Measurements from ENCODE around the gene GABRD. TPM values are rescaled to one million over a fixed set of nuclear protein-coding genes. Genes with fewer than 3 reads are reported as not detected.

The GABRD gene
- polyA plus RNA-seq, 1 donor from 2014 or later, result not detected

DNA sequence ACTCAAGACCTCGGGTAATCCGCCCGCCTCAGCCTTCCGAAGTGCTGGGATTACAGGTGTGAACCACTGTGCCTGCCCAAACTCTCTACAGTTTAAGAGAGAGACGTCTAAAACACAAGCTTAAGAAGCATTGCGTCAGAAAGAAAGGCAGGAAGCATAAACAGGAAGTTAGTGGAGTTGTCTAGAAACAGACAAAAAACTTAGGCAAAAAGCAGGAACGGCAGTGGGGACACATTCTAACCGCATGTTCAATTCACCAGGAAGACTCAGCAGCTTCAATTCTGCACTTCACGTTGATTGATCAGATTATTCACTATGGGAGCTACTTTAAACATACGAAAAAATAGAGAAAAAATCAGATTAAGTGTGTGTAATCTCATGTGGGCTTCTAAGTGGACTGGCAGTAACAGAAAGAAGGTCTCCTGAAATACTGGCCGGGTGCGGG is 22.9 kb upstream of the GABRD start:
- H3K9me3 Mint-ChIP-seq, result no peaks in the 10 kb centered on the region
- H3K36me3 Mint-ChIP-seq, result no peaks in the 10 kb centered on the region
- peaks cover 0 to 4% (median 0%) of the 10 kb centered on the region in 3 donors for H3K4me1 Mint-ChIP-seq
- H3K4me3 Mint-ChIP-seq, result no peak overlapping the region
- peaks cover 11% of the 10 kb centered on the region for H3K27me3 Mint-ChIP-seq
- no peak overlapping the region for H3K27ac Mint-ChIP-seq

- Mint-ChIP-seq H3K4me3 (no peak overlapping the region), H3K27me3 (peaks cover 18% of the 10 kb centered on the region), H3K27ac (no peak overlapping the region), H3K4me1 (peaks cover 0 to 4% (median 0%) of the 10 kb centered on the region in 3 donors), H3K9me3 (no peaks in the 10 kb centered on the region), H3K36me3 (no peaks in the 10 kb centered on the region)
These were observed 21.6 kb upstream of the GABRD start for GRCh38 chr1:1997576-1997975.

GRCh38 chr1:2000432-2000831 is 18.7 kb upstream of the GABRD start:
- H3K4me1 Mint-ChIP-seq, result peaks cover 0 to 4% (median 1%) of the 10 kb centered on the region in 3 donors
- H3K9me3 Mint-ChIP-seq, result no peaks in the 10 kb centered on the region
- H3K27ac Mint-ChIP-seq, result no peak overlapping the region
- H3K4me3 Mint-ChIP-seq, result no peak overlapping the region
- peaks cover 36% of the 10 kb centered on the region for H3K27me3 Mint-ChIP-seq
- no peaks in the 10 kb centered on the region for H3K36me3 Mint-ChIP-seq

- Mint-ChIP-seq H3K27me3 (peaks cover 39% of the 10 kb centered on the region), H3K4me3 (no peak overlapping the region), H3K9me3 (no peaks in the 10 kb centered on the region), H3K36me3 (no peaks in the 10 kb centered on the region), H3K27ac (no peak overlapping the region), H3K4me1 (peaks cover 0 to 4% (median 1%) of the 10 kb centered on the region in 3 donors)
These were observed 18.3 kb upstream of the GABRD start for GRCh38 chr1:2000850-2001249.

DNA sequence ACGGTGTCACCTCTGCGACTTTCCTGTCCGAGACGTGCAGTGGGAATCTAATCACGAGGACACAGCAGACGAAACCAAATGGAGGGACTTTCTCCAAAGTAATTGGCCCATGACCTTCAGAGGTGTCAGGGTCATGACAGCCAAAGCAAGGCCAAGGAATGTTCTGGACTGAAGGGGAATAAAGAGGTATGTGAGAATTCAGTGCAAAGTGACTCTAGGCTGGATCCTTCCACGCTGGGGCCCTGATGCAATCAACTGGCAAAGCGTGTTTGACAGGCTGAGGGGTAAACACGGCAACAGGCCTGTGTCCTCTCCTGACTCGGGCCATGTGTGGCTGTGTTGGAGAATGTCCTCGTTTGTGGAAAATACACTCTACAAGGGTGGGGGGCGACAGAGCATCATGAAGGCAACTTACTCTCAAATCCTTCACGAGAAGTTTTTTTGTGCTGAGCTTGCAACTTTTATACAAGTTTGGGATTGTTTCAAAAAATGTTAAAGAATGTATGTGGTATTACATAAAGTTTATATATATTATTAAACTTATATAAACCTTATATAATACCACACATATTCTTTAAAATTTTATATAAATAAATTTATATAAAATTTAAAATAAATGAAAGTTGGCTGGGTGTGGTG is 17.3 kb upstream of the GABRD start:
- H3K27me3 Mint-ChIP-seq, result peaks cover 35% of the 10 kb centered on the region
- H3K4me3 Mint-ChIP-seq, result no peak overlapping the region
- H3K27ac Mint-ChIP-seq, result no peak overlapping the region
- H3K36me3 Mint-ChIP-seq, result no peaks in the 10 kb centered on the region
- peaks cover 0 to 1% (median 1%) of the 10 kb centered on the region in 3 donors for H3K4me1 Mint-ChIP-seq
- peaks cover 0 to 2% (median 0%) of the 10 kb centered on the region in 3 donors for H3K9me3 Mint-ChIP-seq

- no peaks in the 10 kb centered on the region for H3K36me3 Mint-ChIP-seq
- H3K4me1 Mint-ChIP-seq, result peaks cover 0 to 1% (median 1%) of the 10 kb centered on the region in 3 donors
- peaks cover 35% of the 10 kb centered on the region for H3K27me3 Mint-ChIP-seq
- peaks cover 0 to 2% (median 0%) of the 10 kb centered on the region in 3 donors for H3K9me3 Mint-ChIP-seq
- H3K4me3 Mint-ChIP-seq, result peak within 1 kb of the TSS in 1 of 4 donors; percentile 49
- no peak within 1 kb of the TSS for H3K27ac Mint-ChIP-seq
These were observed 15.5 kb upstream of the GABRD start, which contains the start of gene CFAP74 for GRCh38 chr1:2003541-2004131. TSS of gene CFAP74 (minus strand) at chr1:2003786. CDS start at chr1:1990956, 12,830 bp downstream.

DNA sequence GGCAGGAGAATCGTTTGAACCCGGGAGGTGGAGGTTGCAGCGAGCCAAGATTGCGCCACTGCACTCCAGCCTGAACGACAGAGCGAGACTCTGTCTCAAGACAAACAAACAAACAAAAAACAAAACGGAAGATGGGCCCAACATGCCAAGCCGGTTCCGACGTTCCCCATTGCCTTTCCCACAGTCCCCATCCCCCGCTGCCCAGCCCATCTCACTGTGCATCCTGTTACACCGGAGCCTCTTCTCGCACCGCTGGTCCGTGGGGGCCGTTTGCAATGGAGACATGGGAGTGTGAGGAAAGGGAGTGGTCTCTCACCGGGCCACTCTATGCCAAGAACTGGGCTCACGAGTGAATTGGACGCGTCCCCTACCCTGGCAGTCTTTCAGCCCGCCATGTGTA is 14.3 kb upstream of the GABRD start:
- H3K36me3 Mint-ChIP-seq, result no peaks in the 10 kb centered on the region
- no peak overlapping the region for H3K4me3 Mint-ChIP-seq
- peaks cover 31% of the 10 kb centered on the region for H3K27me3 Mint-ChIP-seq
- H3K27ac Mint-ChIP-seq, result no peak overlapping the region
- H3K4me1 Mint-ChIP-seq, result peaks cover 0 to 1% (median 0%) of the 10 kb centered on the region in 3 donors
- H3K9me3 Mint-ChIP-seq, result peaks cover 0 to 2% (median 0%) of the 10 kb centered on the region in 3 donors

- no peaks in the 10 kb centered on the region for H3K36me3 Mint-ChIP-seq
- H3K4me3 Mint-ChIP-seq, result no peak overlapping the region
- peaks cover 21% of the 10 kb centered on the region for H3K27me3 Mint-ChIP-seq
- H3K27ac Mint-ChIP-seq, result peak overlapping the region in 1 of 3 donors; percentile 47
- H3K4me1 Mint-ChIP-seq, result no peaks in the 10 kb centered on the region
- H3K9me3 Mint-ChIP-seq, result peaks cover 0 to 2% (median 0%) of the 10 kb centered on the region in 3 donors
These were observed 9.8 kb upstream of the GABRD start for GRCh38 chr1:2009101-2010053.

- Mint-ChIP-seq H3K4me1 (peaks cover 3 to 7% (median 4%) of the 10 kb centered on the region in 3 donors), H3K36me3 (peaks cover 5% of the 10 kb centered on the region), H3K27me3 (peaks cover 40% of the 10 kb centered on the region), H3K9me3 (no peaks in the 10 kb centered on the region), H3K4me3 (no peak overlapping the region), H3K27ac (no peak overlapping the region)
These were observed 5.0 kb upstream of the GABRD start for GRCh38 chr1:2014181-2014580.

DNA sequence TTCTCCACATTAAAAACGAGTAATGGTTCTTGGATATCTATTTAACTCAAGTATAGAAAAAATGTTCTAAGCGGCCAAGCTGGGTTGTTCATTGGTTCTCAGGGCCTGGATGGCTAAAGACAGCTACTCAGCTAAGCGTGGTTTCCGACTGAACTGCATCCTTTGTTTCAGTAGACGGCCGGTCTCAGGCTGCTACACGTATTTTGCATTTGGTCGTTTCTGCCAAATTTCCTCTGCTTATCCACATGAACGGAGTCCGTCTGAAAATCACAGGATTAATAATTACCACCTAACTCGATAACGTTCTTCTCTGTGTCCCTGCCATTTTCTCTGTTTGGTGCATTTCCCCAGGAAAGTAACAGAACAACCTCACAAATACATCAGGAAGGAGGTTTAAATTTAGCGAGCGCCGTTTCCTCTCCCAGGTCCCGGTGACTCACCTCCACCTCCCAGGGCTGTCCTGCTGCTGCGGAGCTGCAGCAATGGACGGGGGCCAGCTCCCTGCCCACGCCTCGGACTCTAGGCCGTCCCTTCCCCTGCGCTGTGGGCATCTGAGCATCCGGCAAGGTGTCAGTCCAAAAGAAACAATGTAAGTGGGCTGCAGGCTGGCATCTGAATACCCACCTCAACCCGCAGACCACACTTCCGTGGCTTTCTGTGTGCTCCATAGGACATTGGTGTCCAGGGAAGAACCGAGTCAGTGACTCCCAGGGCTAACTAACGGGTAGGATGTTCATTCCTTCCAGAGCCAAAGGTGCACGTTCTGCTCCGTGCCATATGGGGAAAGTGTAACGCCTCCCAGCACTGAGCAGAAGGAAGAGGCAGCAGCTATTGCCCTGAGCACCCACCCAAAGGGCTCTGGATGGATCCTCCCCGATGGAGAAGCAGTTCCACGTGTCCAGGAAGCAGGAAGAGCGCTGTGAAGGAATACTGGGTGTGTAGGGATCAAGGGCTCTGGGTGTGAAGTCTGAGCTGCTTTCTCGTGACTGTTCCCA is 4.1 kb upstream of the GABRD start:
- H3K9me3 Mint-ChIP-seq, result no peaks in the 10 kb centered on the region
- peaks cover 3 to 7% (median 4%) of the 10 kb centered on the region in 3 donors for H3K4me1 Mint-ChIP-seq
- peak overlapping the region in 1 of 4 donors; percentile 40 for H3K4me3 Mint-ChIP-seq
- H3K36me3 Mint-ChIP-seq, result peaks cover 5% of the 10 kb centered on the region
- no peak overlapping the region for H3K27ac Mint-ChIP-seq
- H3K27me3 Mint-ChIP-seq, result peaks cover 43% of the 10 kb centered on the region

DNA sequence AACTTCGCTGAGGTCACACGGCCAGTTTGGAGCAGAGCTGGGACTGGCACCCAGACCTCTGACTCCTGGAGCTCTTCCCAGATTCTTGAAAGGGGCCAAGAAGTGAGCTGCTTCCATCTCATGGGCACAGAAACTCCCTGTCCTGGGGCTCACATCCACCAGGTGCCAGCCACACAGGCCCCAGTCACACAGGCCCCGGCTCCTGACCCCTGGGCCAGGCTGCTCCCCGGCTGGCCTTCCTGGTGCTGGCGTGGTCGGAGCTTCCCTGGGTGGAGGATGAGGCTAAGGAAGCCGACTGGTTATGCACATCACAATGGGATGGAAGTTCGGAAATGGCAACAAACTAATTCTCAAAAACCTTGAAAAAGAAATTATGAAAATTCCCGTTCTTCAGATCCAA is 3.0 kb upstream of the GABRD start:
- Mint-ChIP-seq H3K4me3 (no peak overlapping the region), H3K27me3 (peaks cover 54% of the 10 kb centered on the region), H3K27ac (no peak overlapping the region), H3K9me3 (peaks cover 0 to 5% (median 0%) of the 10 kb centered on the region in 3 donors), H3K36me3 (peaks cover 5% of the 10 kb centered on the region), H3K4me1 (peaks cover 3 to 7% (median 4%) of the 10 kb centered on the region in 3 donors)

DNA sequence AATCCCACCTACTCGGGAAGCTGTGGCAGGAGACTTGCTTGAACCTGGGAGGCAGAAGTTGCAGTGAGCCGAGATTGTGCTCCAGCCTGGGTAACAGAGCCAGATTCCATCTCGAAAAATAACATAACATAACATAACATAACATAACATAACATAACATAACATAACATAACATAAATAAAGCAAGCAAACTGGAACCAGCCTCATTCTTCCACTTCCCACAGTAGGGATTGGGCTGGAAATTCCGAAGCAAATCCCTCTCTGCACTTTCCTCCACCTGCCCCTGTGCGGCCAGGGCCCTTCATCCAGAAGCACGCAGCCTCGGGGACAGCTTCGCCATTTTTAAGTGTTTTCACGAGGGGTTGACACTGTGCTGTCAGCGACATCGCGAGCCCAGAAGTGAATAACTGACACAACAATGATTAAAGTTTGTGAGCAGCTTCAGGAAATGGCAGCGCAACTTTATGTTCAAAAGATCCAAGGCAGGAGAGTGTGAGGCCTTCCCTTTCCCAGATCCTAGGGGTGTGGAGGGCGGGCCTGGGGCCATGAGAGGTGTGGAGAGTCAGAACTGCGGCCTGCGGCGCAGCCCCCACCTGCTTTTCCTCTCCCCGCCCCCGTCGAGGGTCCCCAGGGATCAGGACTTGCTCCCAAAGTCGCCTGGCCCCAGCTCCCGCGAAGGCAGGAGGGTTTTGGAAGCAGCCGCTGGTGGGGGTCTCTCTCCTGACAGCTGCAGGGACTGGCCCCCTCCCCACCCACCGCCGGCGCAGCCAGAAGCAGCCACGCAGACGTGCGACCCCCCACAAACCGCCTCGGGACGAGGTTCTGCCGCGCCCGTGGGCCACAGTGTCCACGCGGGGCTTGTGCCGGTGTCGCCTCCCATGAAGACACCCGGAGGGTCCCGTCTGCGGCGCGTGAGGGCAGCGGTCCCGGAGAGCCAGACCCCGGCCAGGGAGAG is 651 bp upstream of the GABRD start:
- Mint-ChIP-seq H3K9me3 (peaks cover 0 to 5% (median 0%) of the 10 kb centered on the region in 3 donors), H3K4me3 (peak overlapping the region in 3 of 4 donors; percentile 34 to 72 (median 58)), H3K27ac (peak overlapping the region in 2 of 3 donors; percentile 5 to 63), H3K27me3 (peaks cover 66% of the 10 kb centered on the region), H3K4me1 (peaks cover 3 to 7% (median 4%) of the 10 kb centered on the region in 3 donors), H3K36me3 (peaks cover 5% of the 10 kb centered on the region)

Data from IgD-negative memory B cell (primary cell).